ENCODE data around the gene ADAMTS2. TPM values are rescaled to one million over a fixed set of nuclear protein-coding genes. Genes with fewer than 3 reads are reported as not detected.

ADAMTS2 gene
- total RNA-seq, 1 donor from 2014 or later, result 25.5 TPM

Other genes with a start within 250 kb of the ADAMTS2 start
- gene RUFY1, start 205.1 kb upstream of the ADAMTS2 start, total RNA-seq, result 36.9 and 38.2 TPM in 2 replicates